Measurements from ENCODE around the gene VAV3.
A peak's percentile ranks its signal among the peaks of the same experiment; 100 is the strongest.
"Not testable (repeated sequence)": the region's sequence is repeated elsewhere in the genome, so short reads cannot be mapped to it uniquely, and the experiment has no call there.

Gene VAV3

DNA sequence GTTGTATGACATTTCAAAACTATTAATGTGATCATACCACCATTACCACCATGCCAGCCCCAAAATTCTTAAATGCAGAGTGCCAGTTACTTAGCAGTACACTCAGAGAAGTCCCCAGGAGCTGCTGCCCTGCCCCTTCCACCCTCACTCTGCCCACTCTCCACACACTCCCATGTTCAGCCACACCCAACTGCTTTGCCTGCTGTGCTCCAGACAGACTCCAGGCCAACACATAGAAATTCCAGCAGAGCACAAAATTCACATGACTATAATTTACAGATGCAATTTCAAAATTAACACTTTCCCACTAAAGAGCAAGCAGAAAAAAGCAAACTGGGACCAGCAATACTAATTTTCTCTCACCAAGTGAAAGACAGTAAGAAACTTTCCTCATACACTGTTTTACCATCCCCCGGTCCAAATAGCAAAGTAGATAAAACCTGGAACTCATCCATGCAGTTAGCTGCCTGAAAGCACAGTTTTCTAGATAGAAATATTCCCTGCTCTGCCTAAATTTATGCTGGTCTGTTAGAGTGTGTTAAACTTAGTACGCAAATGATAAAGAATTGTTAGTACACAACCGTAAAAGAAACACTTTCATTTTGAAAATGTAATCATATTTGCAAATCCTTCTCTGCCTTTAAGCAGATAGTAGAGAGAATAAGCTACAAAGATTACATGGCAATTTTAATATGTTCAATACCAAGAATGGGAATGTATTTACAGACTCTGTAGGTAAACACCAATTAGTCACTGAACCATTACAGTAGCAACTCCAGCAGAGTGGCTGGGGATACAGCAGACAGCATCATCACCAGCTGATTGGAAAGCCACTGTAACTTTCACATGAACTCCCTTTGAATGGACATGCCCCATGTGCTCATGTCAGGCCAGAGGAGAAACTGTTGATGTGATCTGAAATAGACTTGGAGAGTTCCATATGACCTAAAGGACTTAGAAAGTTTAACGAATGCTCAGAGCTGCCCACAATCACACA lies 176.5 kb downstream of the VAV3 start:
- DNase-seq, result no peak

DNA sequence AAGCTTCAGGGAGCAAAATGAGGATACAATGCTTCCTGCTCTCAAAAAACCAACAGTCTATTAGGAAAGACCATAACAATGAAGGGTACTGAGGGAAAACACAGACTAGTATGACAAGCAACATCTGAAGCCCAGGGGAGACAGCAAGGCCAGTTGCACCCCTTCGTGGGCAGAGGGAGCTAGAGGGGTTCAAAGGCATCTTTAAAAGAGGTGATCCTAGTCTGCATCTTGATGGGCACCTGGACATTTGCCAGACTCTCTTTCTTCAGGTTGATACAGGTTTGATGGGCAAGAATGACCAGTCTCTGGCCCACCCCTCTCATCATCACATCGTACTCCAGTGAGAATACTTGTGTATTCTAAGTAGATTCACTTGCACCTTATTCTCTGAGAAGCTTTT lies 177.7 kb downstream of the VAV3 start:
- no peak for DNase-seq

DNA sequence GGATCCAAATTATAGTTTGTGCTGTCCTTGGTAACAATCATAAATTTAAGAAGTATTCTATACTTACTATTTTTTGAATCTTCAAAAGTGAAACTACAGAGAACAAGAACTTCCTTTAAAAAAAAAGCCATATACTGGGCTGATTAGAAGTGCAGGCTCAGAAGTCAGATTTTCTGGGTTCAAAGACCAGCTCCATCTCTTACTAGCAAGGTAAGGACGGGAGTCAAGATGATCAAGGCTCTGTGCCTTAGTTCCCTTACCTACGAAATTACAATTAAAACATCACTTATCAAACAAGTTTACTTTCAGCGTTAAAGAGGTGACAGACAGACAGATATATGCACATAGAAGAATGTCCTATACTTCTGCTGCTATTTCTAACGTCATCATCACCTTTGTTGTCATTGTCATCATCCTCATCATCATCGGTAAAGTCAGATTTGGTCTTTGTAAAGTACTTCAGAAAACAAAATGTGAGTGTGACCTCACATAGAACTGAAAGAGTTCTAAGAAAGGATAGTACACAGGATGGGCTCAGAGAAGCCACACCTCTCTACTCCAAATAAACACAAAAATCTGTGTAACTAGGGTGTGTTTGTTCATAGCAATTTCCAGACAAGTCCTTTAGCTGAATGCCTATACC lies 178.7 kb downstream of the VAV3 start:
- DNase-seq, result no peak

DNA sequence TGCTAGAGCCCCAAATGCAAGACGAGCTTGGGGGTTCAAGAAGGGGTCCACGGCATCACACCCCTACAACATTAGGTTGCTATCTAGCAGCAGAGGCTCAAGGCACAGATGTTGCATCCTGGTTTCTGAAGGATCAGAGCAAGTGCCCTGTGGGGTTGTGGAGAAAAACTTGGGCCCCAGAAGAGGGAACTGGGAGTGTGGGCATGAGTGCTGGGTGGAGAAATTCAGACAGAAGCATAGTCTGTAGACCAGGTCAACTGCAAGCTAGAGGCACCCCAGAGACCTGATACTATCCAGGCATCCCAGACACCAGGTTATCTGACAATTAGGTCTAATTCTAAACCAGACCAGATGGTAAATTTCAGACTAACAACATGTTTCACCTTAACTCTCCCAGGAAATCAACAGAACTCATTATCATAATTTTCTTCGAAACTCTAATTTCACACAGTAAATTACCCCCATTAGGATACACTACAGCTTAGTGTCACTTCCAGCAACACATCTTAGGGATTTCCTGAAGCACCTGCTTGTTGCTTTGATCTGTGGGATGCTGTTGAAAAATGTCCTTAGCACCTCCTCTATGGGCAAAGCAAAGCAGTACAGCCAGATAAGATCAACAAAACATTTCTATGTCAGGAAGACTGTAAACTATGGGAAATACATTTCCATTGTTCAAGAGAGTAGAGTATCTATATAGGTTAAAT lies 179.3 kb downstream of the VAV3 start:
- DNase-seq, result no peak

DNA sequence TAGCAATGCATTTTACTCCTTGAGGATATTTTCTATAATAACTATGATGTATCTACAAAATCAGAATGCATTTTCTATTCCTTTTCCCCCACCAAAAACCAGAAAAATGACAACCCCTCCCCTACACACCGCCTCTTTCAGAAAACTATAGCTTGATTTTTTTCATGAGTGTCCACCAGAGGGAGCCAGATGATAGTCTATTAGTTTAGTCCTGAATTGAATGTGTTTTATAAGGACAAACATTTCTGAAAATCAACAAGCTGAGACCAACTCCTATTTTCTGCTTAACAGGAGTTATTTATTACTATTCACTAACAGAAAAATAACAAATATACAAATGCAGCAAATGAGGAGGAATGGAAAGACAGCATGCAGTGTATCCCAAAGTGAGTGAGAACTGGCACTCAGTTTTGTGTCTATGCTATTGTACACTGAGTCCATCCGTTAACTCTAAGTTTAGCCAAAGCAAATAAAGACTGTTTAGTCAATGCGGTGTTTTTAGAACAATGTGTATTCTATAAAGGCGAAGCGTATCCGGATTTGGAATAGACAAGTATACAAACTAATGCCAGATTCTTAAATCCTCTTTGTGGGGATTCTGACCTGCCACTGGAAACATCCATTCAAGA lies 182.6 kb downstream of the VAV3 start:
- peak; percentile 37 for DNase-seq

DNA sequence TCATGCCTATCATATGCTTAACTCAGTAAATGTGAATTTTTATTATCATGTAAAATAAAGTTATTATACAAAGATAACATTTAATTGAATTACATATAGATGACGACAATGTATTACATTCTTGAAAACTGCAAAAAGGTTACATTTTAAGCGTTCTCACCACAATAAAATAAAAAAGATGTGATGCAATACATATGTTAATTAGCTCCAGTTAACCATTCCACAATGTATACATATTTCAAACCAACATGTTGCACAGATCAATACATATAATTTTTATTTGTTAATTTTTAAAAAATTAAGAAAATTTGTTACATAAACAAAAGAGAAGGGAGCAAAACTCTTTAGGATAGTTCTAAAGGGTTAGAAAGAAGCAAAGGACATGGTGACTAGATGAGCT lies 183.7 kb downstream of the VAV3 start:
- no peak for DNase-seq

DNA sequence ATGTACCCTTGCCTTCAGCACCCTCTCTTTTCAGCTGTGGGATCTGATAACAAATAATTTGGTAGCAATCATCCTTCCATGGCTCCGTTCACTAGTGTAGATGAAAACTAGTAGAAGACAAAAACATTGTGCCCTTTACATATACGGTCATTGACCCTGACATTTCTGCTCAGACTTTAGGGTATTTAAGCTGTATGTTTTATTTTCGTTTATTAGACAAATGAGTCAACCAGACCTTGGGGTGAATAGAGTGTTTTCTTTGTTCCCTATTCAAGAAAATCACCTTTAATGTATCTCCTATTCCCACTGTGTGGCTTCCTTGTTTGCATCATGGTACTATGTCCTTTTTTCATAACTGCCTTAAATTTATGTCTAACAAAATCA lies 187.3 kb downstream of the VAV3 start:
- DNase-seq, result no peak

DNA sequence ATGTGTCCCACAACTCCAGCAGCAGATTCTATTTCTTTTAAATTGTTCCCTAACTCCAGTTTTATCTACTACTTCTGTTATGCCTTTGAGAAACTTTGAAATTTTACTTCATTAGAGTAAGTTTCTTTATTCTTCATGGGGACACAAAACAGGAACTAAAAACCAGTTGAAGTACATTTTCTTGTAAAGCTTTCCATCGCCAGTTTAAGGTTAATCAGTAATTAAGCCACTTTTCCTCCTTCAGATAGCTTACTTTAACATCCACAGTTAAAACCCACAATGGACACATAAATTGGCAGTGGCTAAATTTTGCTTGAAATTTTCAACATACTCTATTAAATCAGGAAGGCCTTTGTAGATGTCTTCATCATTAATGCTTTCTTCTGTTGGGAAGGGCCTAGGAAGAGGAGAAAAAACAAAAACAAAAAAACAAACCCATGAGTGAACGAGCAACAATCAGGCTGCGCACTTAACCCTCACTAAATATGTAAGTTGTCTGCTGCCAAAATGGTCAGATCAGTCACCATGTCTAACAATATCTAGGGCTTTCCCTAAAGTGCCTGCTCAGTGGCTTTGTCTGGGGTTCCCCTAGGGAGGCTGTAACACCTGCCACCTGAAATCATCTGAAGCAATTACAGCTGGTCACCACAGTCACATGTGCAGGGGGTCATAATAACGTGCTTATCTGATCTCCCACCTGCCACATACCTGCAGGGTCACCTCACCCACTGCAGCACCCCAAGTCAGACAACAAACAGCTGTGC lies 187.9 kb downstream of the VAV3 start:
- DNase-seq, result peak; percentile 30

DNA sequence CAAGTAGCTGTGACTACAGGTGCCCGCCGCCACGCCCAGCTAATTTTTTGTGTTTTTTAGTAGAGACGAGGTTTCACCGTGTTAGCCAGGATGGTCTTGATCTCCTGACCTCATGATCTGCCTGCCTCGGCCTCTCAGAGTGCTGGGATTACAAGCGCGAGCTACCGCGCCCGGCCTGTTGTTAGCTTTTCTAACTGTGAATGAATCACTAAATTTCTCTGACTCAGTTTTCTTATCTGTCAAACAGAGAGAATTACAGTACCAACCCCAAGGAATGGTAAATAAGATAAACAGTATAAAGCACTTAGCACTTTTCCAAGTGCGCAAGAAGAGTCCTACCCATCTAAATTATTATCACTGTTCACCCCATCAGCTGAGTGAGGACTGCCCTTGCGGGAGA lies 193.6 kb downstream of the VAV3 start:
- no peak for DNase-seq

DNA sequence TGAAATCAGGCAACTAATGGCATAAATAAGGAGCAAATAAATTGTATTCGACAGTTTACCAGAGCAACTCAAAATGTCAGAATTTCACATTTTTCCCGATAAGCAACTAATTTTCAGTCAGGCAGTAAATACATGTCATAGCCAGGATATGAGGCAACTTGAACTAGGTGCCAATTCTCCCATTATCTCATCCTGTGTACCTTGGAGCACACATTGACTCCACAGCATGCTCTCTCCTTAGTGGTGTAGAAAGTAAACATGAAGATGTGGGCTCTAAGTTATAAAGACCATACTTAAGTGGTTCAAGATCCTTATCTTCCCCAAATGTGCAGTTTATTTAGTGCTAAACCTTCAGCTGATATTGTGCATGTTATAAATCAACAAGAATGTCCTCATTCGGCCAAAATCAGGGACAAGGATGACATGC lies 197.8 kb downstream of the VAV3 start:
- no peak for DNase-seq

DNA sequence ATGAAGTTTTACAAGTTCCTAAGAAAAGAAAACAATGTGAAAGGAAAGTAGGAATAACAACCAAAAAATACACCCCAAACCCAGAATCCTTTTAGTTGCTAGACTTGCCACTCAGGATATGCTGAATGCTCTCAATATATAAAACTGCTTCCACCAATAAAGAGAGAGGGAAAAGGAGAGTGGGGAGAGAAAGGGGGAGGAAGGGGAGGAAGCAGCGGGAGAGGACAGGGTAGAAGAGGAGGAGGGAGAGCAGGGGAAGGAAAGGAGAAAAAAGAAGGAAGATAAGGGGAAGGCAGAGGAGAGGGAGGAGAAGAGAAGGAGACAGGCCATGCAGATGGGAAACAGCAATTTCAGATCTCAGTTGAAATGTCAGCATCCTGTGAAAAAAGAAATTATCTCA lies 198.4 kb downstream of the VAV3 start:
- no peak for DNase-seq

DNA sequence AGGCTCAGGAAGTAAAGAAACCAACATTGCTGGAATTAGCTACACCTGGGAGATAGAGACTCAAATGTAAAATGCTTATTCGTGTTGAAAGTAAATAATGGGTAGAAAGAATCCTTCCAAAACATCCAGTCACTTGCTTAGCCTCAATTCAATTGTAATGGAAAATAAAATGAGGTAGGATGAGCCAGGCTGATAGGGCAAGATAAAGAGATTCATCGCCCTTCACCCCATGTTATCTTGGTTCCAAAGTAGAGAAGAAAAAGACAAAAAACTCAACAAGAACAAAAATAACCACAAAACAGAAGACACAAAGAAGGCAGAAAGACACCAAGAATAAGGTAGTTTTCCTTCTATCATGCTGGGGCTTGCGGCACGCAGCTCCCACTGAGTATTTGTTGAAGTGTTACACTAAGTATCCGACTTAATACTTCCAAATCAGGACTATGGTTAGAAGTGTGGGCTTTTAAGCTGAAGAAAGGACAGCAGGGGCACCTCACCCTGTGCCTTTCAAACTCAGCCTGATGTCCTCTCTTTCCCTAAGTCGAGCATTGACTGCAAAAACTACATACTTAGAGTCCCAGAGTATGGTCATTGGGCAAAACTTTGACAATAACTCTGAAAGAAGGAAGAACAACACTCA lies 202.1 kb downstream of the VAV3 start:
- DNase-seq, result no peak

DNA sequence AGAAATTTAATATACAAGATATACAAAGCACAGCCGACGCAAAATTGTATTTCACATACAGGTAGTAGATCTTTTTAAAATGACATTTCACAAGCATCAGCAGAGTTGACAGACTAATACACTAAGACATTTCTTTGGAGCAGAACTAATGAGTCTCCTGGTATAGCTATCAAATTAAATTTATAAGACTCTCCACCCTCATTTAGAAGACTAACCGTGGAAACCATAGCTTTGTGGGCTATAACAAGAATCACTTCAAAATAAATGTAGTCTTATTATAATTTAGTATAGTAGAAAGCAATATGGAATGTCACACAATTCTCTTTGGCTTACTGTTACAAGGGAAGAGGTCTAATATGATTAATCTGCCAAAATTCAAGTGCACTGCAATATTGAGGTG lies 204.9 kb downstream of the VAV3 start:
- DNase-seq, result no peak

DNA sequence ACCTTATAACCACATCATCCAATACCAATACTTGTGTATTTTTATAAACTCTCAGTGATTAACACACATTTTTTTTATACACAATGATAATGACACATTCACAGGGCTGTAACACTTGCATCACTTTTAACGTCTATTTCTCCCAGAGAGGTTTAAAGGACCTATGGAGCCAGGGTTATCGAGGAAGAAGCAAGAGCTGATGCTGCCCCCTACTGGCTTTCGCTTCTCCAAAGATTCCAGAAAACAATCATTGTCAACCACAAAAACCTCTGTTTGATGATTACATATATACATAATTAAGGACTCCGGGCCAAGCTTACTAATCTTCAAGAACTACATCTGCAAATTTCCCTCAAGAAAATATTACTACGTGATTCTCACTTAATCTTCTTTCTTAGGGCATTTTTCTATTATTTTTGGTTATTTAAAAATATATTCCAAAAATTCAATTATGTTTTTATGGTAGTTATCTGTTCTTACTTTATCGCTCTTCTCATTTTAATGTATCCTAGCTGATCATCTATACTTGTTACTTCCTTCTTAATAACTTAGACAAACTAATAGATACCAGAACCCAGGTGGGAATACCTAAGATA lies 214.5 kb downstream of the VAV3 start:
- peak; percentile 75 for DNase-seq

DNA sequence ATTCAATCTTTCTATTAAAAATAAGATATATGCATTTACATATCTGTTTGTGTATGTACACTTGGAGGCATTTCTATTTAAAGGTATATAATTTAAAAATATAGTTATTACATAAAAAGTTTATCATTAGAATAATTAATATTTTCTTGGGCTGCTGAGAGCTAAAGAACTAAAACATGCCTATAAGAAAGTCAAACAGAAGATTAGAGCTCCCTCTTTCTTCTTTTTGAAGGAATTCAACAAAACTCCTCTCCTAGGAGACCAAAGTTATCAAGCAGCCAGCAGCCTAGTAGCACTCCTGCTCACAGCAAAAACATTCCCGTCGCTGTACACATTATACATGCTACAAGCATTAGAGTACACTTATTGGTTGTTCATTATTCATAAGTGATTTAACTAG lies 216.4 kb downstream of the VAV3 start:
- DNase-seq, result no peak

DNA sequence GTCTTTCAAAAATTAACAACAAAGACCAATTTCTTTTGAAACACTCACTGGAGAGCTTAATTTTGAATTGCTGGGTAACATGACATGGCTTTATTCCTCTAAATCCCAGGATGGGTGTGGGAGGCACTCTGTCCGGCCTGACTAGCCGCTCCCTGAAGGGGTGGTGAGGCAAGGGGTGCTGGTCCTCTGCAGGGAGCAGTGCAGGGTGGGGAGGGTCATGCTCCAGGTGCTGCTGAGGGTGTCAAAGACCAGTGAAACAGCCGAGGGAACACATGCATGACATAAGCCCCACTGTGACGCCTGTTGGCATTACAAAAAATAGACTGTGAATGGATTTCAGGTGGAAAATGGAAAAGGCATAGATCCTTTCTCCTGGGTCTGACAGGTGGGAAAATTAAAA lies 223.7 kb downstream of the VAV3 start:
- no peak for DNase-seq

DNA sequence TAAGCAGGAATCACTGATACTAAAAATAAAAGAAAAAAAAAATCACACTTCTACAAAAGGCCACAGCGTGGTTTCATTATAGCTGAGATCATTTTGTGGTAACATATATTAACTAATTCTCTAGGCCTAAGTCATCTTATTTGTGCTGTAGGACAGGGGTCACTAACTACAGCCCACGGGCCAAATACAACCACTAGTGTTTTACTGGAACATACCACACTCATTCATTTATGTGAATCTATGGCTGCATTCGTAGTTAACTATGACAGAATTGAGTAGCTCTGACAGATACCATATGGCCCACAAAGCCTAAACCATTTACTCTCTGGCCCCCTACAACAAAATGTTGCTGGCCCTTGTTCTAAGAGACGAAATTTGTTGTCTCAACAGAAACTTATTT lies 224.4 kb downstream of the VAV3 start:
- no peak for DNase-seq

DNA sequence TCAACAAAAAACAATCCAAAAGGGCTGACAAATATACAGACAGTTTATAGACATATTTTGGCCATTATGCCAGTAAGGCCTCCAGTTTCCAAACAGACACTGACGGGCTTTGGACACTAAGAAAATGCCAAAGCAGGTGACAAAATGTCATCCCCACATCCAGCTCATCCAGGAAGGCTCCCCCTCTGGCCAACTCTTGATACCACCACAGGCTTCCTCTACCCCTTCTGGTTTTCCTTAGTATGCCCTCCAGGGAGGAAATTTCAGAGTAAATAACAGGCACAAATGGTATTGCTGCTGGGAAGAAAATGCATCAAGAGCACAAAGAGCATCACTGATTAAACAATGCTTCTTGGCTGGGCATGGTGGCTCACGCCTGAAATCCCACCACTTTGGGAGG lies 225.3 kb downstream of the VAV3 start:
- DNase-seq, result no peak

DNA sequence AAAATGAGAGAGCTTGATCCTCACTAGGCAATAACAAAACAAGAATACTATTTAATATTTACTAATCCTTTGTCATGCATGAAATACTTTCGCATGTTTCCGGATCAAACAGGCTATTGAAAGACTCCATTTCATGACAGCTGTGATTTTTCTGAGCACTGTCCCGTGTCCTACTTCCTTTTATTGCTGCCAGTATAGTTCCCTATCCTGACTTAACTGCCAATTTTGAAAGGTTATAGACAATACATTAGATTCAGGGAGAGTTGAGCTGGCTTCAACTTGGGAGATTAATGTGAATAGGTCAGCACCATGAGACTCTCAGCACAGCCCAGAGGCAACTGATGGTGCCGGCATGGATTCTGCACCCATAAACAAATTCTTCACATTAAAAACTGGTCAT lies 225.8 kb downstream of the VAV3 start:
- no peak for DNase-seq

DNA sequence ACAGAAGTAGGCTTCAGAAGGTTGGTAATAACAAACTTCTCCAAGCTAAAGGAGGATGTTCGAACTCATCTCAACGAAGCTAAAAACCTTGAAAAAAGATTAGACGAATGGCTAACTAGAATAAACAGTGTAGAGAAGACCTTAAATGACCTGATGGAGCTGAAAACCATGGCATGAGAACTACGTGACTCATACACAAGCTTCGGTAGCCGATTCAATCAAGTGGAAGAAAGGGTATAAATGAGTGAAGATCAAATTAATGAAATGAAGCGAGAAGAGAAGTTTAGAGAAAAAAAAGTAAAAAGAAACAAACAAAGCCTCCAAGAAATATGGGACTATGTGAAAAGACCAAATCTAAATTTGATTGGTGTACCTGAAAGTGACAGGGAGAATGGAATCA lies 231.6 kb downstream of the VAV3 start:
- DNase-seq, result not testable (repeated sequence)

DNA sequence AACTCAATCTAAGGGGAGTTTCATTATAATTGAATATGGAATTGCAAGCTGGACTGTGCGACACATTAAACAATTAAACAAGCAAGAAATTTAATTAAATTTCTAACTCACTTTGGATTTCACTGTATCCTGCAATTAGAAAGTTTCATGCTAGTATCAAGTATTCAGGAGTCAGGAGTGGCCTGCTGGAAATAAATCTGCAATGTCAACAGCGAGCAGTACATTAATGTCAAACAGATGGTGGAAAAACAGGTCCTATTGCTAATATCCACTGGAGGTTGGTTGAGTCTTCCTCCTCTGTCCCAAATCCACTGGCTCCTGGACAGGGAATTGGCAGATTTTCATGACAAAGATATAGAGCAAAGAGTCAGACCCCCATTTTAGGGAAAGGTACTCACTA lies 237.1 kb downstream of the VAV3 start:
- DNase-seq, result no peak

DNA sequence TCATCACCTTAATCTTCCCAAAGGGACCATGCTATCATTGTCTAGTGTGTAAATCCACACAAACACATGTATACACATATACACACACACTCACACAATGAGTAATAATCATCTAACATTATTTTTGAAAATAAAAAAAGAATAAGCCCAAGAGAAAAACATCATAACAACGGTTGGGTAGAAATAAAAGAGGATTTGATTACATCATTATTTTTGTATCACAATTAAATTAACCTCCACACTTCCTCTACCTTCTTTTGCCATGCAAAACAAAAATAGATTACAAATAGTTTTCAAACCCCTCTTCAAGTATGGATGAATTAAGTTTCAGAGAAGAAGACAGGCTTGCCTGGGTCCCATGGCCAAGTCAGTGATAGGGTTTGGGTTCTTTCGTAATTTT lies 238.1 kb downstream of the VAV3 start:
- DNase-seq, result no peak
